Fibroblast of upper back skin (primary cell): ENCODE measurements around the gene PHF23.

Experiments used
- DNase-seq: peaks from one replicate; pipeline ENCODE4 v3.0.0-alpha.2; 2013

PHF23 gene

GRCh38 chr17:7237761-7238419 is 1.4 kb downstream of the PHF23 start:
- DNase-seq, result peak; percentile 75

GRCh38 chr17:7237266-7237760 is 1.9 kb downstream of the PHF23 start:
- DNase-seq, result no peak

- no peak for DNase-seq
These were observed 2.4 kb downstream of the PHF23 start for GRCh38 chr17:7236808-7237207.

- DNase-seq, result peak; percentile 25
These were observed 3.3 kb downstream of the PHF23 start for GRCh38 chr17:7235693-7236665.

GRCh38 chr17:7234083-7234951 is 4.9 kb downstream of the PHF23 start, which contains the start of gene DVL2:
Gene DVL2, minus strand, starts transcription at chr17:7234517. Its CDS starts 255 bp downstream, at chr17:7234262.
- peak; percentile 95 for DNase-seq

GRCh38 chr17:7233701-7234082 is 5.6 kb downstream of the PHF23 start:
- DNase-seq, result no peak

- no peak for DNase-seq
These were observed 7.1 kb downstream of the PHF23 start for GRCh38 chr17:7232114-7232513.

- no peak for DNase-seq
These were observed 9.8 kb downstream of the PHF23 start for GRCh38 chr17:7229504-7229903.

- DNase-seq, result no peak
These were observed 10.3 kb downstream of the PHF23 start for GRCh38 chr17:7228920-7229319.

GRCh38 chr17:7226721-7227710 is 12.2 kb downstream of the PHF23 start:
- no peak for DNase-seq

GRCh38 chr17:7225711-7226331 is 13.4 kb downstream of the PHF23 start:
- no peak for DNase-seq

- DNase-seq, result no peak
These were observed 14.6 kb downstream of the PHF23 start for GRCh38 chr17:7224661-7225111.

GRCh38 chr17:7224110-7224509 is 15.1 kb downstream of the PHF23 start:
- no peak for DNase-seq

GRCh38 chr17:7223375-7223774 is 15.9 kb downstream of the PHF23 start:
- no peak for DNase-seq

- no peak for DNase-seq
These were observed 16.3 kb downstream of the PHF23 start for GRCh38 chr17:7222972-7223292.

- no peak for DNase-seq
These were observed 16.9 kb downstream of the PHF23 start for GRCh38 chr17:7222093-7222971.

GRCh38 chr17:7221278-7222092 is 17.8 kb downstream of the PHF23 start:
- DNase-seq, result no peak

GRCh38 chr17:7220593-7221277 is 18.5 kb downstream of the PHF23 start:
- DNase-seq, result peak; percentile 57
